SKM-1 (cell line): ENCODE data around the gene CCNF.

ENCODE experiments used
- DNase-seq: peaks from one replicate; lab custom pipeline; 2025; ENCODE audit not compliant: unreplicated experiment; lab: John Stamatoyannopoulos, UW

Gene CCNF

GRCh38 chr16:2456551-2457153 is 27.4 kb downstream of the CCNF start:
- no peak for DNase-seq

- DNase-seq: no peak
Measured at GRCh38 chr16:2457267-2457666, 28.0 kb downstream of the CCNF start.

GRCh38 chr16:2457946-2458345 is 28.7 kb downstream of the CCNF start:
- no peak for DNase-seq

GRCh38 chr16:2458887-2459646 is 29.8 kb downstream of the CCNF start:
- no peak for DNase-seq

- peak; percentile 94 for DNase-seq
Measured at GRCh38 chr16:2459647-2460390, 30.6 kb downstream of the CCNF start, which contains the start of gene TEDC2. TSS of gene TEDC2 (plus strand) at chr16:2460109. CDS start at chr16:2460145, 36 bp downstream.

GRCh38 chr16:2460391-2460713 is 31.1 kb downstream of the CCNF start:
- no peak for DNase-seq

- no peak for DNase-seq
Measured at GRCh38 chr16:2460916-2461315, 31.7 kb downstream of the CCNF start.

GRCh38 chr16:2462031-2462866 is 33.0 kb downstream of the CCNF start:
- DNase-seq: no peak

- DNase-seq: no peak
Measured at GRCh38 chr16:2464333-2464732, 35.1 kb downstream of the CCNF start.

GRCh38 chr16:2465653-2466415 is 36.6 kb downstream of the CCNF start:
- DNase-seq: no peak

- DNase-seq: no peak
Measured at GRCh38 chr16:2466667-2467527, 37.6 kb downstream of the CCNF start.

GRCh38 chr16:2467528-2468232 is 38.4 kb downstream of the CCNF start:
- DNase-seq: no peak

GRCh38 chr16:2468233-2468724 is 39.0 kb downstream of the CCNF start:
- no peak for DNase-seq

GRCh38 chr16:2468725-2469398 is 39.6 kb downstream of the CCNF start:
- no peak for DNase-seq

- DNase-seq: no peak
Measured at GRCh38 chr16:2469399-2470233, 40.4 kb downstream of the CCNF start.

- DNase-seq: no peak
Measured at GRCh38 chr16:2470234-2470601, 41.0 kb downstream of the CCNF start.

- DNase-seq: no peak
Measured at GRCh38 chr16:2470603-2471015, 41.4 kb downstream of the CCNF start.
